GM04503 (cell line): Measurements from ENCODE around the gene PLCXD1.
"Not testable (repeated sequence)": the region's sequence is repeated elsewhere in the genome, so short reads cannot be mapped to it uniquely, and the experiment has no call there.

Source experiments
- DNase-seq: peaks from one replicate; pipeline ENCODE4 v3.0.0-alpha.2; 2012; ENCODE audit warnings: low read depth

PLCXD1 gene

GRCh38 chrX:351324-351641 is 70.1 kb downstream of the PLCXD1 start:
- DNase-seq, result not testable (repeated sequence)

GRCh38 chrX:351736-352135 is 70.6 kb downstream of the PLCXD1 start:
- DNase-seq, result no peak

GRCh38 chrX:352181-352580 is 71.0 kb downstream of the PLCXD1 start:
- no peak for DNase-seq

- no peak for DNase-seq
Measured at GRCh38 chrX:352582-353314, 71.6 kb downstream of the PLCXD1 start.
